ENCODE data around the gene ATP8B3.
A peak's percentile ranks its signal among the peaks of the same experiment; 100 is the strongest.

ATP8B3 gene

GRCh38 chr19:1816530-1817298 is 4.6 kb upstream of the ATP8B3 start:
- no peak for DNase-seq (ENCODE audit: low read depth)

- no peak for DNase-seq (ENCODE audit: low read depth)
Measured at GRCh38 chr19:1815605-1816529, 3.8 kb upstream of the ATP8B3 start.

GRCh38 chr19:1814833-1815604 is 2.9 kb upstream of the ATP8B3 start:
- no peak for DNase-seq (ENCODE audit: low read depth)

GRCh38 chr19:1814391-1814790 is 2.3 kb upstream of the ATP8B3 start:
- DNase-seq (ENCODE audit: low read depth), result no peak

GRCh38 chr19:1813192-1814182 is 1.4 kb upstream of the ATP8B3 start:
- DNase-seq (ENCODE audit: low read depth), result no peak

GRCh38 chr19:1812426-1813191 is 533 bp upstream of the ATP8B3 start:
- DNase-seq (ENCODE audit: low read depth), result peak; percentile 59

GRCh38 chr19:1811472-1811894 is 593 bp downstream of the ATP8B3 start:
- no peak for DNase-seq (ENCODE audit: low read depth)

GRCh38 chr19:1810439-1811160 is 1.5 kb downstream of the ATP8B3 start:
- DNase-seq (ENCODE audit: low read depth), result no peak

- DNase-seq (ENCODE audit: low read depth), result no peak
Measured at GRCh38 chr19:1809678-1810077, 2.4 kb downstream of the ATP8B3 start.

GRCh38 chr19:1808395-1808731 is 3.7 kb downstream of the ATP8B3 start:
- no peak for DNase-seq (ENCODE audit: low read depth)

GRCh38 chr19:1807695-1808394 is 4.2 kb downstream of the ATP8B3 start:
- no peak for DNase-seq (ENCODE audit: low read depth)

GRCh38 chr19:1807030-1807694 is 4.9 kb downstream of the ATP8B3 start:
- no peak for DNase-seq (ENCODE audit: low read depth)

- DNase-seq (ENCODE audit: low read depth), result no peak
Measured at GRCh38 chr19:1806184-1807029, 5.7 kb downstream of the ATP8B3 start.

GRCh38 chr19:1805401-1806183 is 6.5 kb downstream of the ATP8B3 start:
- DNase-seq (ENCODE audit: low read depth), result no peak

GRCh38 chr19:1804858-1805257 is 7.2 kb downstream of the ATP8B3 start:
- no peak for DNase-seq (ENCODE audit: low read depth)

- no peak for DNase-seq (ENCODE audit: low read depth)
Measured at GRCh38 chr19:1799695-1800342, 12.3 kb downstream of the ATP8B3 start.
